SK-N-SH (cell line): ENCODE data around the gene RAB34. TPM values are rescaled to one million over a fixed set of nuclear protein-coding genes. Genes with fewer than 3 reads are reported as not detected.

Source experiments
- CTCF ChIA-PET: fragments of 300-600, 350-600 bp; formaldehyde crosslinking; extraction: SDS; loops from one replicate; lab custom pipeline; 2021; lab: Yijun Ruan, JAX
- POLR2A ChIA-PET: fragments of 350-600 bp; sonication (Branson Sonifier 250); formaldehyde crosslinking; extraction: SDS; loops from one replicate; lab custom pipeline; 2020; ENCODE audit warnings: antibody characterized with exemption, inconsistent platforms; lab: Yijun Ruan, JAX
- DNase-seq: peaks from one replicate; pipeline ENCODE4 v3.0.0; 2012
- H2AFZ ChIP-seq: fragments of 200-600 bp; sonication (generic); 2 replicates; pipeline ENCODE4 v1.8.1; 2016; ENCODE audit warnings: antibody characterized with exemption, mild to moderate bottlenecking, low read depth
- H3F3A ChIP-seq: fragments of 200-600 bp; sonication (generic); replicated peaks from 2 replicates; pipeline ENCODE3; 2016; ENCODE audit warnings: antibody characterized with exemption, mild to moderate bottlenecking; ENCODE audit not compliant: insufficient read depth
- H3K27ac ChIP-seq, 2 experiments: fragments of 200-500 bp in 1 of 2; fragments of 200-600 bp in 1 of 2; sonication (Bioruptor generic) in 1 of 2; sonication (generic), shearing (Covaris generic) in 1 of 2; 2 replicates each; pipeline versions ENCODE4 v1.5.1 to v1.6.1; 2014 to 2016; ENCODE audit warnings: low read depth in 2 of 2, inconsistent platforms in 1 of 2, low read length in 1 of 2, mild to moderate bottlenecking in 1 of 2, mixed read lengths in 1 of 2
- H3K27me3 ChIP-seq: fragments of 200-600 bp; sonication (generic), shearing (Covaris generic); 2 replicates; pipeline ENCODE4 v1.6.1; 2016; ENCODE audit warnings: mixed run types; ENCODE audit not compliant: insufficient read depth
- H3K36me3 ChIP-seq, 2 experiments: fragments of 200-500 bp in 1 of 2; fragments of 200-600 bp in 1 of 2; sonication (Bioruptor generic) in 1 of 2; sonication (generic) in 1 of 2; replicated peaks in 1 of 2; 2 replicates each; pipeline versions ENCODE3 to v1.5.1; 2014 to 2016; ENCODE audit warnings: low read length in 1 of 2, mild to moderate bottlenecking in 1 of 2; ENCODE audit not compliant: insufficient read depth in 2 of 2, control insufficient read depth in 1 of 2
- H3K4me1 ChIP-seq, 2 experiments: fragments of 200-500 bp in 1 of 2; fragments of 200-600 bp in 1 of 2; sonication (Bioruptor generic) in 1 of 2; sonication (generic), shearing (Covaris generic) in 1 of 2; 2 replicates each; pipeline versions ENCODE4 v1.5.1 to v1.6.1; 2014 to 2016; ENCODE audit warnings: low read depth in 1 of 2, low read length in 1 of 2, mixed run types in 1 of 2; ENCODE audit not compliant: insufficient read depth in 2 of 2, control insufficient read depth in 1 of 2
- H3K4me2 ChIP-seq: fragments of 200-600 bp; sonication (generic), shearing (Covaris generic); 2 replicates; pipeline ENCODE4 v1.6.1; 2017; ENCODE audit warnings: mixed run types
- H3K4me3 ChIP-seq, 2 experiments: fragments of 200-500 bp in 1 of 2; fragments of 200-600 bp in 1 of 2; sonication (Bioruptor generic) in 1 of 2; sonication (generic), shearing (Covaris generic) in 1 of 2; 2 replicates each; pipeline versions ENCODE4 v1.5.1 to v1.8.1; 2014 to 2016; ENCODE audit warnings: low read depth in 2 of 2, inconsistent platforms in 1 of 2, low read length in 1 of 2, mild to moderate bottlenecking in 1 of 2, mixed read lengths in 1 of 2, moderate library complexity in 1 of 2
- H3K79me2 ChIP-seq: fragments of 200-600 bp; sonication (generic); 2 replicates; pipeline ENCODE4 v1.8.1; 2017; ENCODE audit warnings: mild to moderate bottlenecking; ENCODE audit not compliant: insufficient read depth
- H3K9ac ChIP-seq: fragments of 200-600 bp; sonication (generic); 2 replicates; pipeline ENCODE4 v1.6.1; 2017; ENCODE audit warnings: mixed run types
- H3K9me2 ChIP-seq: fragments of 200-600 bp; sonication (generic); 2 replicates; pipeline ENCODE4 v1.6.1; 2017; ENCODE audit warnings: mixed run types
- H3K9me3 ChIP-seq: fragments of 200-600 bp; sonication (generic); 2 replicates; pipeline ENCODE4 v1.6.1; 2017; ENCODE audit warnings: mixed run types, mild to moderate bottlenecking, moderate library complexity
- H4K20me1 ChIP-seq: fragments of 200-600 bp; sonication (generic); 2 replicates; pipeline ENCODE4 v1.6.1; 2017; ENCODE audit warnings: mild to moderate bottlenecking, mixed run types; ENCODE audit not compliant: insufficient read depth
- CTCF ChIP-seq: fragments of 200-600 bp; sonication (generic); IDR thresholded peaks from 2 replicates; pipeline ENCODE4 v1.6.1; 2017; ENCODE audit warnings: antibody characterized with exemption, mild to moderate bottlenecking, moderate library complexity
- EP300 ChIP-seq, 2 experiments: IDR thresholded peaks; 2 replicates each; pipeline versions ENCODE4 v1.4.0 to v1.6.1; 2012; ENCODE audit warnings: borderline replicate concordance in 1 of 2, low read depth in 1 of 2, low read length in 1 of 2
- FOXJ3 ChIP-seq: sonication (generic); formaldehyde crosslinking; IDR thresholded peaks from 2 replicates; pipeline ENCODE4 v1.5.1; 2020; ENCODE audit warnings: mild to moderate bottlenecking, missing genetic modification reagents
- FOXM1 ChIP-seq: IDR thresholded peaks from 2 replicates; pipeline ENCODE4 v1.4.0; 2012; ENCODE audit warnings: low read depth, mild to moderate bottlenecking
- GATA2 ChIP-seq: sonication (generic); formaldehyde crosslinking; IDR thresholded peaks from 2 replicates; pipeline ENCODE4 v1.5.0; 2020; ENCODE audit warnings: mild to moderate bottlenecking, missing genetic modification reagents
- JUND ChIP-seq: IDR thresholded peaks from 2 replicates; pipeline ENCODE4 v1.4.0; 2012
- MAX ChIP-seq: IDR thresholded peaks from 2 replicates; pipeline ENCODE4 v1.4.0; 2012; ENCODE audit warnings: low read depth
- POLR2AphosphoS5 ChIP-seq: IDR thresholded peaks from 2 replicates; pipeline ENCODE4 v1.6.1; 2012; ENCODE audit warnings: low read depth, low read length
- RXRA ChIP-seq: IDR thresholded peaks from 2 replicates; pipeline ENCODE4 v1.4.0; 2012; ENCODE audit warnings: low read depth, mild to moderate bottlenecking, borderline replicate concordance
- SMC3 ChIP-seq: IDR thresholded peaks from 2 replicates; pipeline ENCODE4 v1.6.1; 2012; ENCODE audit warnings: low read depth, low read length, improper control_type of control experiment
- TEAD4 ChIP-seq: IDR thresholded peaks from 2 replicates; pipeline ENCODE4 v1.4.0; 2012; ENCODE audit warnings: mild to moderate bottlenecking, borderline replicate concordance; ENCODE audit not compliant: insufficient read depth
- WGBS: methylation state at CpG from one replicate; pipeline ENCODE4 v1.1.6; 2017; ENCODE audit warnings: low lambda C conversion rate; 5-methylcytosine and 5-hydroxymethylcytosine counted together
- polyA plus RNA-seq, 3 experiments: library from polyadenylated mRNA; depleted of rRNA; stranded (reverse); fragments of >200 nt; gene quantifications; 2 replicates each; pipeline ENCODE4 v1.2.3, GENCODE V29; 2012
- TF ChIP-seq, protein P1 (sequence below): fragments of 150-350 bp; IDR thresholded peaks from 2 replicates; pipeline ENCODE4 v1.6.1; 2017; ENCODE audit warnings: antibody characterized with exemption, low read length, low read depth, borderline replicate concordance

Gene RAB34
- polyA plus RNA-seq, 1 of the 3 experiments (the other 2 are of a cell fraction): 0.18 TPM

- CTCF ChIA-PET: interaction anchor here (1.1 to 1.2 kb wide), 3 partner anchors 8 to 15 kb away, joined by 3 to 8 read pairs (median 5); partner anchors contain the start of gene TLCD1
- H3K4me2 ChIP-seq: no peak overlapping the region
- H3K9ac ChIP-seq: no peak overlapping the region
- WGBS: 82% methylated on average over 10 of the region's 10 CpGs
- no peak for DNase-seq
- H3F3A ChIP-seq: no peaks in the 10 kb centered on the region
- H3K27ac ChIP-seq: no peak overlapping the region
- POLR2A ChIA-PET: interaction anchor here (0.8 to 1.1 kb wide), 2 partner anchors 8 to 9 kb away, joined by 3 read pairs; partner anchors contain the start of gene TRAF4
- no peaks in the 10 kb centered on the region for H3K27me3 ChIP-seq
- no peaks in the 10 kb centered on the region for H4K20me1 ChIP-seq
- TF ChIP-seq, protein P1, sequence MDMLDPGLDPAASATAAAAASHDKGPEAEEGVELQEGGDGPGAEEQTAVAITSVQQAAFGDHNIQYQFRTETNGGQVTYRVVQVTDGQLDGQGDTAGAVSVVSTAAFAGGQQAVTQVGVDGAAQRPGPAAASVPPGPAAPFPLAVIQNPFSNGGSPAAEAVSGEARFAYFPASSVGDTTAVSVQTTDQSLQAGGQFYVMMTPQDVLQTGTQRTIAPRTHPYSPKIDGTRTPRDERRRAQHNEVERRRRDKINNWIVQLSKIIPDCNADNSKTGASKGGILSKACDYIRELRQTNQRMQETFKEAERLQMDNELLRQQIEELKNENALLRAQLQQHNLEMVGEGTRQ: no peak
- TF ChIP-seq JUND (no peak), EP300 (IDR thresholded peaks at IDR 0.05; ENCODE audit: borderline replicate concordance in 1 of 2, low read depth in 1 of 2, low read length in 1 of 2) (no peak), FOXJ3 (CRISPR knock-in tag) (no peak), GATA2 (CRISPR knock-in tag) (no peak), SMC3 (no peak)
- no peaks in the 10 kb centered on the region for H3K9me3 ChIP-seq
- no peaks in the 10 kb centered on the region for H3K79me2 ChIP-seq
- no peaks in the 10 kb centered on the region for H3K9me2 ChIP-seq
- no peaks in the 10 kb centered on the region for H3K36me3 ChIP-seq
- H3K4me3 ChIP-seq: no peak overlapping the region
- H3K4me1 ChIP-seq: no peaks in the 10 kb centered on the region
- H2AFZ ChIP-seq: no peak overlapping the region
Measured at GRCh38 chr17:28734712-28735241, 17.1 kb upstream of the RAB34 start.

DNA sequence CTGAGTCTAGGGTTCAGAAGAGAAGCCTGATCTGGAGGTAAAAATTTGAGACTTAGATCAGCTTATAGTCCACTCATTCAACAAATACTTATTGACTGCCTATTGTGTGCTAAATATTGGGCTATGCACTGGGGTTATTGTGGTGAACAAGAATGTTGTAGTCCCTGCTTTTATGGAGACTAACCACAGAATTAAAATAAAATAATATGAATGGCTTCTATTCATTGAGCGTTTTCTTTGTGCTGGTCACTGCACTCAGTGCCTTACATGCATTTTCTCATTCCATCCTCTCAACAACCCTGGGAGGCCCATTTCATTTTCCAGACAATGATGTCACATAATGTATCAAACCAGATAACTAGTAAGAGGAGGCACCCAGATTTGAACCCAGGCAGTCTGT is 15.7 kb upstream of the RAB34 start:
- Histone ChIP-seq H4K20me1 (no peaks in the 10 kb centered on the region), H3K4me3 (no peak overlapping the region), H2AFZ (no peak overlapping the region), H3K9ac (no peak overlapping the region), H3K4me1 (no peaks in the 10 kb centered on the region), H3F3A (peaks cover 10% of the 10 kb centered on the region), H3K9me3 (no peaks in the 10 kb centered on the region), H3K27ac (no peak overlapping the region), H3K36me3 (no peaks in the 10 kb centered on the region), H3K9me2 (no peaks in the 10 kb centered on the region), H3K79me2 (no peaks in the 10 kb centered on the region), H3K4me2 (no peak overlapping the region), H3K27me3 (no peaks in the 10 kb centered on the region)
- no peak for DNase-seq
- ChIA-PET POLR2A (interaction anchor here (1.5 kb wide), 1 partner anchor 9 kb away, joined by 5 read pairs; no protein-coding TSS in a partner anchor), CTCF (no interaction called here)
- TF ChIP-seq CTCF (no peak), RXRA (no peak), FOXM1 (no peak), POLR2AphosphoS5 (no peak), MAX (no peak), TEAD4 (no peak)
- WGBS: 100% methylated on average over 1 of the region's 1 CpG
